DMS 273 (cell line): ENCODE data around the gene MAP1B.
"Not testable (repeated sequence)": the region's sequence is repeated elsewhere in the genome, so short reads cannot be mapped to it uniquely, and the experiment has no call there.

Experiments
- DNase-seq: peaks from one replicate; lab custom pipeline; 2025; ENCODE audit not compliant: unreplicated experiment; lab: John Stamatoyannopoulos, UW

MAP1B gene

DNA sequence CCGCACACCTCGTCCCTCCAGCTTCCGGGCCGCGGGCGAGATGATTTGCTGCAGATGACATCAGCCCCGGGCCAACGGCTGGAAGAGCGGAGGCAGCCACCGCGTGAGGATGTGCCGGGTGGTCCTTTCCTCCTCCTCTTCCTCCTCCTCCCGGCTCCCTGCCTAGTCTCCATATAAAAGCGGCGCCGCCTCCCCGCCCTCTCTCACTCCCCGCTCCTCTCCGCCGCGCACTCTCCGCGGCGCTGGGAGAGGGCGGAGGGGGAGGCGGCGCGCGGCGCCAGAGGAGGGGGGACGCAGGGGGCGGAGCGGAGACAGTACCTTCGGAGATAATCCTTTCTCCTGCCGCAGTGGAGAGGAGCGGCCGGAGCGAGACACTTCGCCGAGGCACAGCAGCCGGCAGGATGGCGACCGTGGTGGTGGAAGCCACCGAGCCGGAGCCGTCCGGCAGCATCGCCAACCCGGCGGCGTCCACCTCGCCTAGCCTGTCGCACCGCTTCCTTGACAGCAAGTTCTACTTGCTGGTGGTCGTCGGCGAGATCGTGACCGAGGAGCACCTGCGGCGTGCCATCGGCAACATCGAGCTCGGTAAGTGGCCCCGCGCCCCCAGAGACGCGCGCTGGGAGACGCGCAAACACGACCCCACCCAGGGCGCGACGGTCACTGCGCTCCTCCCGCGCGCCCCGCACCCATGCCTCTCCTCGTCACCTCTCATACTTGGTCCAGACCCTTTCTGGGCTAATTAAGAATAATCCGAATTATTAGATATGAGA is at the start of gene MAP1B:
MAP1B (plus strand) TSS at position 345 of the 770 bp plus-strand sequence; CDS start at position 402, 57 bp downstream.
- peak; percentile 94 for DNase-seq

DNA sequence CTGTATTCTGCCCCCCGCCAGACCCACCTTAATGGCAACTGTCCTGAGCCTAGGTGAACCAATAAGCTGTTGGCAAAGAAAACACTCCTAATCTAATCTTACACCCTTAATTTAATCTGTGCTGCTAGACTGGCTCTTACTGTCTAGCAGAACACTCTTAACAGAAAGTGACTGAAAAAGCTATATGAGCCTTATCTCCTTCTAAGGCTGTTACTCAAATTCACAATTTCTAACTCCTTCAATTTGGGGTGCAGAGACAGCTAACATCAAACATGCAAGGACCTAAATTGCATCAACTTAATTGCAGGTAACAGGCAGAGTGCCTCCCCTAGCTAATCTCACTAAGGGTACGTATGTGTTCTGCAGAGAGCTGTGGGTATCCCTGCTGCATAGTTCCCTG is 49.5 kb upstream of the MAP1B start:
- no peak for DNase-seq

DNA sequence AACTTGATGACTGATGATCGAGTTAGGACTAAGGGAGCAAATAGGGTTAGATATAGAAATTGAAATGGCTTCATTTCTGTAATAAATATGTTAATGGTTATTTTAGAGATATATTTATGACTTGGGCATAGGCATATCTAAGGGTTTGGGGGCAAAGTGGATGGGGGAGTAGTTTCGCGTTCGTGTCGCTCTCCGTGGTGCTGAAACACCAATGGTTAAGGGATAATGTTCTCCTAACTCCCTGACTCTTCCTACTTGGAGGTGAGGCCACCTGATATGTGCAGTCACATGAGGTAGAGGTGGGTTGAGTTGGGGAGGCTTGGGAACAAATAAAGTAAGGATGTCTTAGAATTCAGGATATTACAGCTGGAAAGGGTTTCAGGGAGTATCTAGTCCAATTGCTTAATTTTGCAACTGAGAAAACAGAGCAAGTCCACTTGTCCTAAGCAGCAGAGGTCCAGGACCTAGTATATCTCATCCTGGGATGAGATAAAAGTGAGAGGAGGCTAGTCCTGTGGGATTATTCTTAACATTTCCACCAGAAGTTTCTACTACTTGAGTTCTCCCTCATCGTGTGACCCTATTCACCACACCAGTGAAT is 44.0 kb upstream of the MAP1B start:
- DNase-seq, result peak; percentile 66

DNA sequence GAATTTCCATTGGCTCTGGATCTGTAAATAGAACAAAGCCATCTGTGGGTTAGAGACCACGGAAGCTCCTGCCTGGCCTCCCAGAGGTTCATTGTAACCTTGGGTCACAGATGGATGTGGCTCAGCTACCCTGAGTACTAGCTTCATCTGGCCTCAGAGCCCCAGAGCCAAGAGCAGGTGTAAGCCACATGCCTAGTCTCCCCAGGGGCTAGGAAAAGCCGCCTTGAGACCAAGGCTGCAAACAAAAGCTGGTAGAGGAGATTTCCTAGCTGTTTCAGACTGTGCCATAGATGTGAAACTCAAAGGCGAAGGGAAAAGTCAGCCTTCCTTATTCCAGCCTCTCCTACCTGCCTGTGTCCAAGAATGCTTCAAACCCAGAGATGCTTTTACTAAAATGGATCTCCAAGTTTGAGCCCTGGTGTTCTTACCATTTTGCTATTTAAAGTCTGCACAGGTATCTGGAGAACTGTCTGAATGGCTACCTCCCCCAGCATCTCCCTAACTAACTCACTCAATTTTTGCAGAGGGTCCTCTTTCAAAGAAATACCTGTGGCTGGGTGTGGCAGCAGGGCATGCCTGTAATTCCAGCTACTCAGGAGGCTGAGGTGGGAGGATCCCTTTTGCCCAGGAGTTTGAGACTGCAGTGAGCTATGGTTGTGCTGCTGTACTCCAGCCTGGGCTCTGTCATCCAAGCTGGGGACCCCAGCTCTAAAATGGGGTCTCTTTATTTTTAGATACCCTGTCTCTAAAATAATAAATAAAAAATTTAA is 42.3 kb upstream of the MAP1B start:
- DNase-seq, result peak; percentile 81

DNA sequence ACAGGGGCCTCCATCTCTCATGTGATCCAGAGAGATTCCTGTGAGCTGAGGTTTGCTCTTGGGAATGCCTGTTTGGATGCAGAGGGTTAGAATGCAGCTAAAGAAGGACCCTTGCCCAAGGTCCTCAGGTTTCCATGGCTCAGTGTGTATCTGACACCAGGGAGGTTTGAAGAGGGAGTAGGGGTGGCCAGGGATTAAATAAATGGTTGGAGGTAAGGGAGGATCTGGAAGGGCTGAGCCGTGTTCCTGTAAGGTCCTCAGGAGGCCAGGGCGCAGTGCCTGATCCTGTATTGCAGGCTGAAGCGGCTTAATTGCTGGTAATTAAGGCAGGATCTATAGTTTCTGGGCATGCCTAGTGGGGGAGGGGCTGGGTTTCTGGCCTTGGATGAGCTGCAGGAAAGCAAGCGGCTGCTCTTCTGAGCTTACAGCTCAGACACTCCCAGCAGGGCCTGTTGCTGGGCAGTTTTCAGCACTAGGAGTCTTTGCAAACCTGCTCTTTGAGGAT is 41.5 kb upstream of the MAP1B start:
- peak; percentile 93 for DNase-seq

DNA sequence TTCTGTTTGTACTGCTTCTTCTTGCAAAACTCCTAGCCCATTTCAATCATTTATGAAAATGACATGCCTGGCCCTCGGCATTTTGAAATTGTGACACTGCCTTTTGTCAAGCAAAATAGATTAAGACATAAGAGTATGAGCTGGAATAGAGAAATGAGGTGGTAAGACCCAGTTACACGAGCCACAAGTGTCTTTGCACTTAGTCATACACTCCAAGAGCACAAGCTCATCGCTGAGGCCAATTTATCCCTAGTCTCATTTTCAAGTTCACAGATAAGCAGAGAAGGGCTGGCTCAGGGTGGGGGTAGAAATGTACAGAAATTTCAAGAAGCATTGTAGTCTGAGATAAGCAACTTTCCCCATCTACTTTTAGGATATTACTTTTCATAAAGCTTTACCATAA is 40.6 kb upstream of the MAP1B start:
- peak; percentile 23 for DNase-seq

DNA sequence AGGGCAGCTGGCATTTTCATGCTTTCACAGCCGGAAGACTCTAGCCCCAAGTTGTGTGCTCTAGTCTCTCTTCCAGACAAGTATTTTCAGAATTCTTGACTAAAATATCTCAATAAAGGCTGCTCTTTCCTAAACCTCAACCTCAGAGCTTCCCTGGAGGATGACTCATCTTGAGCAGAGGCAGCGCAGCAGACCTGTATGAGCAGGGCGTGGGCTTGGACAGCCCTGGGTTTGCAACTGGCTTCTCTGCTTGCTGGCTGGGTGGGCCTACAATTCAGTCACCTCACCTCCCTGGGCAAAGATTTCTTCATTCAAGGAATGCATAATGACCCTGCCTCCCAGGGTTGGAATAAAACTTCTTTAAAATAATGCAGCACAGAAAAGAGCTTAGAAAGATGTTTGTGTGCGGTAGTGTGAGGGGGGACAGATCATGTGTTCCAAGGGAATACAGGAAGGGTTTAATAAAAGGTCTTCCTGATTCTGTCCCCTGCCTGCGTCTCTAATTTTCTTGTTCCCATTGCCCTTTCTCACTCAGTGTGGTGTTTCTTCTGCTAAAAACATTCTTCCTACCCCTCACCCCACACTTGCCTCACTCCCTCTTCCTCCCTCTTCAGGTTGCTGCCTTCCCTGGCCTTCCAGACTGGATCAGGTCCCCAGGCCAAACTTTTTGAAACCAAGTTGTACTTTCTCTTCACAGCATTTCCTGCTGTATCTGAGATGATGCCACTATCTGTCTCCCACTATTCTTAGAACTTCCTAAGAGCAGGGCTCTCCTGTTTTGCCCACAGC is 39.4 kb upstream of the MAP1B start:
- DNase-seq, result no peak

DNA sequence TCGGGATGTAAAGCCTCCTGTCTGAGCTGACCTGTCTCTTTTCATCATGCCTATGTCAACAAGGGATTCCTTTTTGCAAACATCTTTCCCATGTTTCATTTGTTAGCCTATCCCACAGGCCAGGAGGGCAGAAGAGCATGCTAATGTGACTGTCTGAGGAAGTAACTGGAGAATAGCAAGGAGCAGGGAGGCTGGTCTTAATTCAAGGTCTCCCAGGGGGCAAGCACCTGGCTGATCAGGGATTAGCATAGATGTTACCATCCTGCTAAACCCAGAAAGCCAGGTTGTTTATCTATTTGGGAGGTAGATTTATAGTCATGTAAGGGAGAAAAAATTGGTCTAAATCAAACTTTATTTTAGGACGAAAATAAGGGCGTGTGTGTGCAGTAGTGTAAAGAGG is 36.7 kb upstream of the MAP1B start:
- DNase-seq, result no peak

DNA sequence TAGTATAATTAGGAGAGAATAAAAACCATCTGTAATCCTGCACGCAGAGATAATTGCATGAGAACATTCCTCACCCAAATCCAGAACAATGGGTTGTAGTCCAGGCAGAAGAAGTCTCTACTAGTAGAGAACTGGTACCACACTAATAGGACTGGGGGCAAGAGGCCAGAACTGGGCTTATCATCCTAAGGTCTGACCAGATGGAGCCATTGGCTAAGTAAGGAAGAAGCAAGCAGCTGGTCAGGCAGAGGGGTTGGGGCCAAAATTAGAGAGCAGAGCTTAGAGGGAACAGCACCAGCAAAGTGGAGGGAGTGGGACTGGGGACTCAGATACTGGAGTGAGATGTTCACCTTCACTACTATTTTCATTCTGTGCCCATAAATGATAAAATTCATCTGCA is 35.4 kb upstream of the MAP1B start:
- DNase-seq, result peak; percentile 50

DNA sequence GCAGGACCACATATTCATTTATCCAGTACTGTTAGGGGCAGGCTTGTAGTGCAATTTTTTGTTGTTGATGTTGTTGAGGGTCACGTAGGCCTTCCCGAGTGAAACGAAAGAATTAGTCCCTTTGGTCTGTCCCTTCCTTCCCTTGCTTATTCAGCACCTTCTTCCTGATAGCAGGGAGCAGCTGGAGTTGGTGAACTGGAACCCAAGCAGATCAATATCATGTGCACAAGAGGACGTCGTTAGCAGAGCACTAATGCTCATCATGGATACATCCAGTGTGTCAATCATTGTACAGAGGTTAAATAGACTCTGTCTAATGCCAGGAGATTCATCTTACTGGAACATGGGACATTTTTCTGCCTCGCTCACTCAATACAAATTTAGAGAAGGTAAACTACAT is 33.0 kb upstream of the MAP1B start:
- DNase-seq, result no peak

DNA sequence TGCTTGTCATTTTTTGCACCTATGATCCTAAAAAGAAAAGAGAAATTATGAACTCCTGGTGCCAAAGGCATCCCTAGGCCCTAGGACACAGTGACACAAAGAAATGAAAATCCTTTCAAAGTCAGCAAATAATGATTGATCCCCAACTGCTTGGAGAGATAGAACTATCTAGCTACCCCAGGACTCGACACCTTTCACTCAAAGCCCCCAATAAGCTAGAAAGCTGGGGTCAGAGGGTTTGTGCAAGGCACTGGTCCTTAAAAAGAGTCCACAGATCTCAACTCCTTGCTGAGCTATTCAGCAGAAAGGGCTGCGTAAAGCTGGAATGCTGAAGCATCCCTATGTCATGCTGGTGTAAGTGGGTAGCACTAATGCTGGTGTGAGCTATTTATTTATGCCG is 31.8 kb upstream of the MAP1B start:
- DNase-seq, result no peak

DNA sequence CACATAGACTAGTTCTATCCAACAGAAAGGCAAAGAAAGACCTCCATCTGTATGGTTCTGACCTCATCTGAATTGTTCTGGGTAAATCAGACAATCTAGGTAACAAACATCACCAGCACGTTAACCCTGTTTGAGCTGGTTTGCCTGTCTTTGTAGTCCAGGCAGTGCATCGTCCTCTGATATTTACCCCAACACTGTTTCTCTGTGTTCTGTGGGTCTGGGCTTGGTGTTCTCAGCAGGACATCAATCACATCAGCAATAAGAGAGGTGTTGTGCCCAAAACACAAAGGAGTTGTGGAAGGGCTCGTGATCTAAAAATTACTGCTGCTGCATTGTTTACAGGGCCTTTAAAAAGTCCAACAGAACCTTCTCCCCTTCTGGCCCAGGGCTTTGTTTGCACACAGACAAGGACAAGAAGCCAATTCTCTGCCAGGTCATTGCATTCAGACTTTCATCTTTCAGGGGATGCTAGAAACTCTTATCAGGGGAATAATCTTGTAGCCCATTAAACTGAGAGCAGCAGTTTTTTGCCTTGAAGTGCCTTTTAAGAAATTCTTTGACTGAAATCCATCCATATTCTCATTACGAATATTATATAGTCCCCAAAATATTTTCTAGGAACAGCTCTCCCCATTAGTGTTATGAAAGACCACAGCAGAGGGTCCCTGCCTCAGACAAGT is 30.5 kb upstream of the MAP1B start:
- DNase-seq, result no peak

DNA sequence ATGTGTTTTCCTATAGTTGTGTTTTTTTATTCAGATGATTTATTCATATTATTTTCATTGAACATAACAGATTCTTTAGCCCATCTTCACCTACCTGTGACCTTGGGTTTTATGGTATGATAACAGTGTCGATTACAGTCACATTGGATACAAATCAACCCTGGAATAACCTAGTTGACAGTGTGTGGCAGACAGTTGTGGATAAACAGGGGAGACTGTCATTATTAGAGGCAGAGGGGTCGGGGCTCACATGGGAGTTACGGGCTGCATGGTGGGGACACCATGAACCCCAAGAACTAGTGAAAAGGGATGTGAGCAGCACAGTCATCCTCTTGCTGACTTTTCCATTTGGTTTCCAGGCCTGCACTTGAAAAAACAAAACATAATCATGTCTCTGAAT is 29.9 kb upstream of the MAP1B start:
- no peak for DNase-seq

DNA sequence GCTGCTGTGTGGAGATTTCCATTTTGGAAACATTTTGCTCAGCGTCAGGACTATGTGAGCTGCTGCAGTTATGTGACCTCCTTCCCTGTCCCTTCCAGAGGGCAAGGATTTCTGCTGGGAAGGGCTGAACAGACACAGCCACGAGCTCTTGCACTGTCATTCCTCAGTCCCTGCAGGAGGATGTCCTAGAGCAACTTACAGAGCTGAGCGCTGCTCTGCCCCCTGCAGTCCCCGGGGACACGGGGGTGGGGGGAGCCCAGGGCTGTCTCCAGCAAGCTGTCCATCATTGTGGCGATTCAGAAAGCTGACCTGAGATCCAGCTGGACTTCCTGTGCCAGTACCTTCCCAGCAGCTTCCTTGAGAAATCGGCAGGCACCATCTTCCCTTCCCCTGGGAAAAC is 28.0 kb upstream of the MAP1B start:
- DNase-seq, result peak; percentile 10

DNA sequence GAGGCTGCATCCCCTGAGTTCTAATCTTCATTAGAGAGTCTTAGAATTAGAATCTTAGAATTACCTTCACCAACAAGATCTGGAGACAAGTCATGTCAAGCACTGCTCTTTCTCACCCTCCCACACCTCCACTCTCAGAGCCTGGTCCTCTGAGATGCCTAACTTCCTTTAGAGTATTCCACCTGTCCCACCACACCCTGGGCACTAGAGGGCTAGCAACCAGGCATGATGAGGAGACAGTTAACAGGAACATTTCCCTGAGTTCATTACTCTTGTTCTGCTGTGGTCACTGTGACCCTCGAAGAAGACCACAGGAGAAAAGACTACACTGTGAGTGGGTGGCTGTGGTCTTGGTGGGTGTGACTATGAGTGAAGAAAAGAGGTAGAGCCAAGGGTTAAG is 25.2 kb upstream of the MAP1B start:
- DNase-seq, result no peak

DNA sequence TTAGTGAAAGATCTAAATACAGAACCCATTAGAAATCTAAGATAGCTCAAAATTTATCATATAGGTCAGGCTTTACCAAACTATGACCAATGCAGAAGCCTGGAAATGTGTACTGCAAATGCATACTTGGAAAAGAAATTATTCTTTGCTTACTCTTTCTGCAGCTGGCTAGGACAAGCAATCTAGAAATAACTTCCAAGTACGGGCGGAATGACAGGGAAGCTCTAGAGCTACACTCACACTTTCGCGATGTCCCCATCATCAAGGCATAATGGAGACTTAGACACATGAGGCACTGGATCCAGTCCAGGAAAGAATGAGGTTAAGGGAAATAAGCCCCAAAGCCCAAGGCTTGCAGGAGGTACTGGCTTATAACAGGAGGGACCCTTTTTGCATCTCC is 22.4 kb upstream of the MAP1B start:
- no peak for DNase-seq

DNA sequence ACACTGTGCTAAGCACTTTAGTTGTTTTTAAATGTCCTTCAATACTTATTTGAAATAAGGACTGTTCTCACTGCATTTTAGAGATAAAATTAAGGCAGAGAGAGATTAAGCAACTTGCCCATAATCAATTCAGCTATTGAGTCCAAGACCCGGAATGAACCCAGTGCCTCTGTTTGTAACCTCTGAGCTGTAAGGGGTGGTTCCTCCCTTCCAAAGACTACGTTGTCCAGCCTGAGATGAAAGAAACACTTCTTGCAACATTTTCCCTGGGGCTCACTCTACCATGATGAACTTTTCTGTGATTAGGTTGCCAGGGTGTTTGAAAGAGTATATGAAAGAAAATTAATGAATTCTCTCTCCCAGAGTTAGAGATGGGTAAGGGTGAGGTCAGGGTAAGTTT is 22.0 kb upstream of the MAP1B start:
- DNase-seq, result no peak

DNA sequence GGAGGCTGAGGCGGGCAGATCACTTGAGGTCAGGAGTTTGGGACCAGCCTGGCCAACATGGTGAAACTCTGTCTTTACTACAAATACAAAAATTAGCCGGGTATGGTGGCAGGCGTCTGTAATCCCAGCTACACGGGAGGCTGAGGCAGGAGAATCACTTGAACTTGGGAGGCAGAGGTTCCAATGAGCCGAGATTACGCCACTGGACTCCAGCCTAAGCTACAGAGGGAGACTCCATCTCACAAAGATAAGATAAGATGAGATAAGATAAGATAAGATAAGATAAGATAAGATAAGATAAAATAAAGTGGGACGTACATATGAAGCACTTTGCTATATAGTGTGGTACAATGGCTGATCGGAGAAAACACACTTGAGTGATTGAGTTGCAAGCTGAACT is 17.6 kb upstream of the MAP1B start:
- not testable (repeated sequence) for DNase-seq

DNA sequence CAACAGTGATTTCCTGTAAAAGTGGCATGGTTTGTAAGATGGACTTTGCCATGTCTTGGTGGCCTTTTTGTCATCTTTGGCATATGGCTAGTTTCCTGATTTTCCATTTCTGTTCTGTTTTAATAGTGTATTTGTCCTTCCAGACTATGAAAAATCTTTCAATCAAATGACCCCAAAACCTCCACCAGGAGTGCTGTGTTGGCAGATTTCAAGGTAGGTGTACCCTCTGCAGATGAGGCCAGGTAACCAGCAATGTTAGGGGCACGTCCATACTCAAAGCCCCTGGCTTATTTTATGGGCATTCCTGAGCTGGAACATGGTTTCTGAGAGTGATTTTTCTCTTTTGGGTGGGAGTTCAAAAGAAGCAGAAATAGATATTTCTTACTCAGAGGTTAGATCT is 15.2 kb upstream of the MAP1B start:
- no peak for DNase-seq

DNA sequence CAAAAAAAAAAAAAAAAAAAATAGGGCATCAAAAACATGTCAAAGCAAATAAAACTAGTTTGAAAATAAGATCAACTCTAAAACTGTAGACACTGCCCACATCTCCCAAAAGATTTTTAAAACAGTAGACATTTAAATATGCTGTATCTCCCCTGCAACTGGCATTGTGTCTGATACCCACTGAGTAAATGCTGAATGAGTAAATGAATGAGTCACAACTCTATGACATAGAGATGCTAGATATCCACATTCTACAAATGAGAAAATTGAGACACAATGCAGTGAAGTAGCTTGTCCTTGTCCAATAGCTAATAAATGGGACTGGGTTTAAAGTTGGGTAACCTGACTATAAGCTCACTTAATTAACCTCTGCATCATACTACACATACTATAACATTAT is 14.1 kb upstream of the MAP1B start:
- no peak for DNase-seq

DNA sequence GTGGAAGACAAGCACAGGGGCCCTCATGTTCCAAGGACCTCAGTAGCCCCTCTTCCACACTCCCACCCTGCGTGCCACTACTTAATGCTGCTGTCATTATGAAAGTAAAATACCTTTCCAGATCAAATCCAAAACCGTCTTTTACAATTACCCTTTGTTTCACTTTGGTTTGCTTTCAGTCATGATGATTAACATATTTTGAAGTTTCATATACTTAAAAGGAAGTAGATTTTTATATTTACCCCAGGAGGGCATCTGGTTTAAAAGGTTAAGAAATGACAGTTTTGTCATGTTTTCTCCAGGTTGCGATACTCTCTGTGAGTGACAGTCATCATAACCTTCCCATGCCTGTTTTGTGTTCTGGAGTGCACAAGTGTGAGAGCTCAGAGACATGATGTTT is 13.5 kb upstream of the MAP1B start:
- no peak for DNase-seq
